SH-SY5Y (cell line): ENCODE results near the gene LLGL1.

Experiments
- GATA2 ChIP-seq: IDR thresholded peaks from 2 replicates; pipeline ENCODE4 v1.6.1; 2011; ENCODE audit warnings: mild to moderate bottlenecking, low read depth, low read length
- GATA3 ChIP-seq: IDR thresholded peaks from 2 replicates; pipeline ENCODE4 v1.6.1; 2011; ENCODE audit warnings: low read depth, mild to moderate bottlenecking, low read length, moderate library complexity

- TF ChIP-seq GATA2 (no peak), GATA3 (no peak)
These were observed 44.9 kb downstream of the LLGL1 start for GRCh38 chr17:18270046-18270931.
